Measurements from ENCODE around the gene CENPS. TPM values are rescaled to one million over a fixed set of nuclear protein-coding genes. Genes with fewer than 3 reads are reported as not detected.
"Not testable (repeated sequence)": the region's sequence is repeated elsewhere in the genome, so short reads cannot be mapped to it uniquely, and the experiment has no call there.

Gene CENPS
- polyA plus RNA-seq, 4 donors = 11.3 to 28.3 (median 26.6) TPM

- H3K27ac ChIP-seq (ENCODE audit: low read depth in 1 of 3, low read length in 2 of 3) = no peak overlapping the region
- peaks cover 0 to 26% (median 0%) of the 10 kb centered on the region in 3 donors for H3K36me3 ChIP-seq (ENCODE audit: control insufficient read depth in 3 of 3, insufficient read depth in 2 of 3, low read depth in 1 of 3, low read length in 3 of 3)
- H3K27me3 ChIP-seq (ENCODE audit: control insufficient read depth in 3 of 3, insufficient read depth in 3 of 3, low read length in 3 of 3) = no peaks in the 10 kb centered on the region
- 78 to 88% (median 83%) methylated on average over 21 of the region's 21 CpGs for WGBS, 3 donors
- peaks cover 0 to 4% of the 10 kb centered on the region in 2 donors for H3K9me3 ChIP-seq (ENCODE audit: control insufficient read depth in 2 of 2, insufficient read depth in 1 of 2, low read depth in 1 of 2, low read length in 1 of 2)
- DNase-seq = no peak
- no peaks in the 10 kb centered on the region for H3K4me1 ChIP-seq (ENCODE audit: control insufficient read depth in 3 of 3, insufficient read depth in 2 of 3, low read depth in 1 of 3, low read length in 2 of 3)
- no peak overlapping the region for H3K4me3 ChIP-seq (ENCODE audit: low read depth in 1 of 3, low read length in 3 of 3)
- FAIRE-seq = no peak
Measured at GRCh38 chr1:10450156-10450814, 20.1 kb downstream of the CENPS start.

- Histone ChIP-seq H3K9me3 (ENCODE audit: control insufficient read depth in 2 of 2, insufficient read depth in 1 of 2, low read depth in 1 of 2, low read length in 1 of 2) (peaks cover 0 to 4% of the 10 kb centered on the region in 2 donors), H3K27me3 (ENCODE audit: control insufficient read depth in 3 of 3, insufficient read depth in 3 of 3, low read length in 3 of 3) (no peaks in the 10 kb centered on the region), H3K4me3 (ENCODE audit: low read depth in 1 of 3, low read length in 3 of 3) (no peak overlapping the region), H3K4me1 (ENCODE audit: control insufficient read depth in 3 of 3, insufficient read depth in 2 of 3, low read depth in 1 of 3, low read length in 2 of 3) (no peaks in the 10 kb centered on the region), H3K27ac (ENCODE audit: low read depth in 1 of 3, low read length in 2 of 3) (no peak overlapping the region), H3K36me3 (ENCODE audit: control insufficient read depth in 3 of 3, insufficient read depth in 2 of 3, low read depth in 1 of 3, low read length in 3 of 3) (peaks cover 0 to 23% (median 0%) of the 10 kb centered on the region in 3 donors)
- no peak for DNase-seq
- WGBS, 3 donors = 58 to 63% (median 62%) methylated on average over 6 of the region's 6 CpGs
- no peak for FAIRE-seq
Measured at GRCh38 chr1:10450836-10451235, 20.6 kb downstream of the CENPS start.

GRCh38 chr1:10451287-10451686 lies 21.1 kb downstream of the CENPS start:
- no peak for DNase-seq
- Histone ChIP-seq H3K4me1 (ENCODE audit: control insufficient read depth in 3 of 3, insufficient read depth in 2 of 3, low read depth in 1 of 3, low read length in 2 of 3) (no peaks in the 10 kb centered on the region), H3K36me3 (ENCODE audit: control insufficient read depth in 3 of 3, insufficient read depth in 2 of 3, low read depth in 1 of 3, low read length in 3 of 3) (peaks cover 0 to 19% (median 0%) of the 10 kb centered on the region in 3 donors), H3K4me3 (ENCODE audit: low read depth in 1 of 3, low read length in 3 of 3) (no peak overlapping the region), H3K27ac (ENCODE audit: low read depth in 1 of 3, low read length in 2 of 3) (no peak overlapping the region), H3K27me3 (ENCODE audit: control insufficient read depth in 3 of 3, insufficient read depth in 3 of 3, low read length in 3 of 3) (no peaks in the 10 kb centered on the region), H3K9me3 (ENCODE audit: control insufficient read depth in 2 of 2, insufficient read depth in 1 of 2, low read depth in 1 of 2, low read length in 1 of 2) (peaks cover 0 to 4% of the 10 kb centered on the region in 2 donors)
- FAIRE-seq = no peak
- WGBS, 3 donors = 26 to 61% (median 44%) methylated on average over 10 of the region's 10 CpGs

- no peak overlapping the region for H3K27ac ChIP-seq (ENCODE audit: low read depth in 1 of 3, low read length in 2 of 3)
- 86 to 90% (median 87%) methylated on average over 5 of the region's 5 CpGs for WGBS, 3 donors
- H3K4me1 ChIP-seq (ENCODE audit: control insufficient read depth in 3 of 3, insufficient read depth in 2 of 3, low read depth in 1 of 3, low read length in 2 of 3) = no peaks in the 10 kb centered on the region
- FAIRE-seq = no peak
- H3K36me3 ChIP-seq (ENCODE audit: control insufficient read depth in 3 of 3, insufficient read depth in 2 of 3, low read depth in 1 of 3, low read length in 3 of 3) = peaks cover 0 to 21% (median 0%) of the 10 kb centered on the region in 3 donors
- no peak overlapping the region for H3K4me3 ChIP-seq (ENCODE audit: low read depth in 1 of 3, low read length in 3 of 3)
- H3K9me3 ChIP-seq (ENCODE audit: control insufficient read depth in 2 of 2, insufficient read depth in 1 of 2, low read depth in 1 of 2, low read length in 1 of 2) = peaks cover 0 to 4% of the 10 kb centered on the region in 2 donors
- H3K27me3 ChIP-seq (ENCODE audit: control insufficient read depth in 3 of 3, insufficient read depth in 3 of 3, low read length in 3 of 3) = no peaks in the 10 kb centered on the region
- DNase-seq = no peak
Measured at GRCh38 chr1:10456048-10456447, 25.8 kb downstream of the CENPS start.

DNA sequence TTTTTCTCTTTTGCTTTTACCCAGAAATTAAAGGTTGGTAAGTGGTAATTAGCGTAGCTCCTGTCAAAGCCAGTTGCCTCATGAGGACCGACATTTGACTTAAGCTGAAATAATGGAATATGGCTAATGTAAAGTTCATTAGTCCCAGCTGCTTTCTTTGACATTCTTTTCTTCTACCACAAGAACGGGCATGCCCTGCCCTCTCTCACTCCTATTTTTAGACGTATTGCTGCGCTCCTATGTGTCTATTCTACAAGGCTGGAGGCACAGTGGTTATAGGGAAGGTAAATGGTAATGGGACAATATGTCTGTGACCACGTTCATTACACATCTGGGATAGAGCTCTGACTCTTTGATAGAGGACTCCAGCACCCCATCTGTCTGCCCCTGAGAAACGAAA lies 26.4 kb downstream of the CENPS start:
- 85 to 87% (median 85%) methylated on average over 7 of the region's 7 CpGs for WGBS, 3 donors
- H3K36me3 ChIP-seq (ENCODE audit: control insufficient read depth in 3 of 3, insufficient read depth in 2 of 3, low read depth in 1 of 3, low read length in 3 of 3) = peaks cover 0 to 27% (median 0%) of the 10 kb centered on the region in 3 donors
- no peak for DNase-seq
- peaks cover 0 to 4% of the 10 kb centered on the region in 2 donors for H3K9me3 ChIP-seq (ENCODE audit: control insufficient read depth in 2 of 2, insufficient read depth in 1 of 2, low read depth in 1 of 2, low read length in 1 of 2)
- no peaks in the 10 kb centered on the region for H3K4me1 ChIP-seq (ENCODE audit: control insufficient read depth in 3 of 3, insufficient read depth in 2 of 3, low read depth in 1 of 3, low read length in 2 of 3)
- H3K27ac ChIP-seq (ENCODE audit: low read depth in 1 of 3, low read length in 2 of 3) = no peak overlapping the region
- H3K4me3 ChIP-seq (ENCODE audit: low read depth in 1 of 3, low read length in 3 of 3) = no peak overlapping the region
- H3K27me3 ChIP-seq (ENCODE audit: control insufficient read depth in 3 of 3, insufficient read depth in 3 of 3, low read length in 3 of 3) = no peaks in the 10 kb centered on the region
- no peak for FAIRE-seq

DNA sequence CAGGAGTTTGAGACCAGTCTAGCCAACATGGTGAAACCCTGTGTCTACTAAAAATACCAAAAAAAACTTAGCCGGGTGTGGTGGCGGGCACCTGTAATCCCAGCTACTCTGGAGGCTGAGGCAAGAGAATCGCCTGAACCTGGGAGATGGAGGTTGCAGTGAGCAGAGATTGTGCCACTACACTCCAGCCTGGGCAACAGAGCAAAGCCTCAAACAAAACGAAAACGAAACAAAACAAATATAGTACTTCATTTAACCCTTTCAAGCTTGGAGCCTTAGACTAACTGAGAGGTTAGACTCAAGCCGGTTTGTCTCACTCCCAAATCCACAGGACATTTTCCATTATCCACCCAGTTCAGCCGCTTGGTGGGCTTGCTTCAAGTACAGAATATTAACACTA lies 27.2 kb downstream of the CENPS start:
- not testable (repeated sequence) for H3K4me1 ChIP-seq (ENCODE audit: control insufficient read depth in 3 of 3, insufficient read depth in 2 of 3, low read depth in 1 of 3, low read length in 2 of 3); H3K9me3 ChIP-seq (ENCODE audit: control insufficient read depth in 2 of 2, insufficient read depth in 1 of 2, low read depth in 1 of 2, low read length in 1 of 2); H3K27me3 ChIP-seq (ENCODE audit: control insufficient read depth in 3 of 3, insufficient read depth in 3 of 3, low read length in 3 of 3); H3K27ac ChIP-seq (ENCODE audit: low read depth in 1 of 3, low read length in 2 of 3); H3K4me3 ChIP-seq (ENCODE audit: low read depth in 1 of 3, low read length in 3 of 3); FAIRE-seq
- peaks cover 1 to 35% (median 2%) of the 10 kb centered on the region in 3 donors for H3K36me3 ChIP-seq (ENCODE audit: control insufficient read depth in 3 of 3, insufficient read depth in 2 of 3, low read depth in 1 of 3, low read length in 3 of 3)
- peak in 1 of 2 donors; percentile 17 for DNase-seq
- WGBS, 3 donors = 60 to 65% (median 63%) methylated on average over 7 of the region's 7 CpGs

- no peak for FAIRE-seq
- Histone ChIP-seq H3K27me3 (ENCODE audit: control insufficient read depth in 3 of 3, insufficient read depth in 3 of 3, low read length in 3 of 3) (no peaks in the 10 kb centered on the region), H3K4me3 (ENCODE audit: low read depth in 1 of 3, low read length in 3 of 3) (no peak overlapping the region)
Measured at GRCh38 chr1:10457875-10458274, 27.6 kb downstream of the CENPS start.

DNA sequence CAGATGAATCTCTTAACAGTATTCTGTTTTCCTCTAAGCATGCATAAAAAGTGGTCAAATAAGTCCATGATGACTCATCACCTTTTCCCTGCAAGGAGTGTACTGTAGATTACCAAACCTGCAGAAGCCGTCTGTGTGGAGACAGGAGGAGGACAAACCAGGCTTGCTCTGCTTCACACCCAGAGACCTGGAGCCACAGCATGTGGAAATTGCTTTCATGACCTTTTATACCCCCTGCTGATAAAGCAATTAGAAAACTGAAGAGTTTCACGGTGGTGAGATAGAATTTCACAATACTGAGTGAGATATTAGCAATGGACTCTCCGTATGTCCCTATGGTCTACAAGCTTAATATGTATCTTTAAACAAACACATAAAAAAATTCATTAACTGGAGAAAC lies 29.0 kb downstream of the CENPS start:
- H3K27me3 ChIP-seq (ENCODE audit: control insufficient read depth in 3 of 3, insufficient read depth in 3 of 3, low read length in 3 of 3) = no peaks in the 10 kb centered on the region
- no peak overlapping the region for H3K27ac ChIP-seq (ENCODE audit: low read depth in 1 of 3, low read length in 2 of 3)
- H3K9me3 ChIP-seq (ENCODE audit: control insufficient read depth in 2 of 2, insufficient read depth in 1 of 2, low read depth in 1 of 2, low read length in 1 of 2) = peaks cover 0 to 4% of the 10 kb centered on the region in 2 donors
- FAIRE-seq = no peak
- H3K4me1 ChIP-seq (ENCODE audit: control insufficient read depth in 3 of 3, insufficient read depth in 2 of 3, low read depth in 1 of 3, low read length in 2 of 3) = no peaks in the 10 kb centered on the region
- WGBS, 3 donors = 20 to 45% (median 28%) methylated on average over 3 of the region's 3 CpGs
- peaks cover 7 to 47% (median 12%) of the 10 kb centered on the region in 3 donors for H3K36me3 ChIP-seq (ENCODE audit: control insufficient read depth in 3 of 3, insufficient read depth in 2 of 3, low read depth in 1 of 3, low read length in 3 of 3)
- H3K4me3 ChIP-seq (ENCODE audit: low read depth in 1 of 3, low read length in 3 of 3) = no peak overlapping the region
- DNase-seq = peak; percentile 60 to 76

More at GRCh38 chr1:10457875-10458274, 27.6 kb downstream of the CENPS start:
- H3K9me3 ChIP-seq (ENCODE audit: control insufficient read depth in 2 of 2, insufficient read depth in 1 of 2, low read depth in 1 of 2, low read length in 1 of 2) = peaks cover 0 to 4% of the 10 kb centered on the region in 2 donors
- 66 to 75% (median 75%) methylated on average over 9 of the region's 9 CpGs for WGBS, 3 donors
- no peaks in the 10 kb centered on the region for H3K4me1 ChIP-seq (ENCODE audit: control insufficient read depth in 3 of 3, insufficient read depth in 2 of 3, low read depth in 1 of 3, low read length in 2 of 3)
- no peak overlapping the region for H3K27ac ChIP-seq (ENCODE audit: low read depth in 1 of 3, low read length in 2 of 3)
- no peak for DNase-seq
- peaks cover 3 to 38% (median 6%) of the 10 kb centered on the region in 3 donors for H3K36me3 ChIP-seq (ENCODE audit: control insufficient read depth in 3 of 3, insufficient read depth in 2 of 3, low read depth in 1 of 3, low read length in 3 of 3)

All from small intestine (tissue), 7 donors.